Epithelial cell of proximal tubule (primary cell): Measurements from ENCODE around the gene PRSS21. TPM values are rescaled to one million over a fixed set of nuclear protein-coding genes. Genes with fewer than 3 reads are reported as not detected.

ENCODE experiments used
- DNase-seq: peaks from one replicate; pipeline ENCODE4 v3.0.0-alpha.2; 2011; ENCODE audit warnings: low read depth
- H3K4me3 ChIP-seq: 2 replicates; pipeline ENCODE4 v1.5.1; 2011; ENCODE audit warnings: low read depth, mild to moderate bottlenecking, low read length
- total RNA-seq: library from RNA; depleted of rRNA; stranded (reverse); fragments of >200 nt; gene quantifications from 2 replicates; pipeline ENCODE4 v1.2.3, GENCODE V29; 2015
- TF ChIP-seq, protein P1 (sequence below): conservative IDR thresholded peaks from 2 replicates; pipeline ENCODE4 v1.5.1; 2012; ENCODE audit warnings: low read depth, mild to moderate bottlenecking, low read length

Gene PRSS21
- total RNA-seq, 1 donor from 2014 or later = 4.6 TPM

DNA sequence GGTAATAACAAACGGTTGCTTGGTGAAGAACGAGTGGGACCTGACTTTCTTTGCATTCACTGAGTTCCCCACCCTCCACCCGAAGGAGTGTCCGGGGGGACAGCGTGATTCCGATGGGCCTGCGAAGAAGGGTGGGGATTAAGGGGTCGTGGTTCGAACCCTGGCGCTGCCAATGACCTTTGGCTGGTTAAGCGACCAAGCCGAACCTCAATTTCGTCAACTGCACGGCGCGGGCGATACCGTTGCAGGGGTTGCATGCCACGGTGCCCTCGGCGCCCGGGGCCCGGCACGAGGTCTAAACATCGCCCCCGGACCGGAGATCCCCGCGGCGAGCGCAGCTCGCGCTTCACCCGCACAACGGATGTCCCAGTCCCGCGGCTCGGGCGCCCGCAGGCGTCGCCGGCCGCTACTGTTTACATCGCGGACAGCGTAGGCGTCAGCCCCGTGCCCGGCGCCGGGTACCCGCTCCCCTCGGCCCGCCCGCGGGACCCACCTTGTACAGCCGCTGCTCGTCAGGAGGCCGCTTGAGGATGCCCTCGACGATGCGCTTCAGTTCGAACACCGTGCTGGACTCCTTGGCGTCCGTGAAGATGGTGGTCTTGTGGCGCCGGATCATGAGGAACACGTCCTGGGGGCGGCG is 40.4 kb upstream of the PRSS21 start:
- TF ChIP-seq, protein P1, sequence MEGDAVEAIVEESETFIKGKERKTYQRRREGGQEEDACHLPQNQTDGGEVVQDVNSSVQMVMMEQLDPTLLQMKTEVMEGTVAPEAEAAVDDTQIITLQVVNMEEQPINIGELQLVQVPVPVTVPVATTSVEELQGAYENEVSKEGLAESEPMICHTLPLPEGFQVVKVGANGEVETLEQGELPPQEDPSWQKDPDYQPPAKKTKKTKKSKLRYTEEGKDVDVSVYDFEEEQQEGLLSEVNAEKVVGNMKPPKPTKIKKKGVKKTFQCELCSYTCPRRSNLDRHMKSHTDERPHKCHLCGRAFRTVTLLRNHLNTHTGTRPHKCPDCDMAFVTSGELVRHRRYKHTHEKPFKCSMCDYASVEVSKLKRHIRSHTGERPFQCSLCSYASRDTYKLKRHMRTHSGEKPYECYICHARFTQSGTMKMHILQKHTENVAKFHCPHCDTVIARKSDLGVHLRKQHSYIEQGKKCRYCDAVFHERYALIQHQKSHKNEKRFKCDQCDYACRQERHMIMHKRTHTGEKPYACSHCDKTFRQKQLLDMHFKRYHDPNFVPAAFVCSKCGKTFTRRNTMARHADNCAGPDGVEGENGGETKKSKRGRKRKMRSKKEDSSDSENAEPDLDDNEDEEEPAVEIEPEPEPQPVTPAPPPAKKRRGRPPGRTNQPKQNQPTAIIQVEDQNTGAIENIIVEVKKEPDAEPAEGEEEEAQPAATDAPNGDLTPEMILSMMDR = no peak
- H3K4me3 ChIP-seq = peak overlapping the region; percentile 78
- no peak for DNase-seq

DNA sequence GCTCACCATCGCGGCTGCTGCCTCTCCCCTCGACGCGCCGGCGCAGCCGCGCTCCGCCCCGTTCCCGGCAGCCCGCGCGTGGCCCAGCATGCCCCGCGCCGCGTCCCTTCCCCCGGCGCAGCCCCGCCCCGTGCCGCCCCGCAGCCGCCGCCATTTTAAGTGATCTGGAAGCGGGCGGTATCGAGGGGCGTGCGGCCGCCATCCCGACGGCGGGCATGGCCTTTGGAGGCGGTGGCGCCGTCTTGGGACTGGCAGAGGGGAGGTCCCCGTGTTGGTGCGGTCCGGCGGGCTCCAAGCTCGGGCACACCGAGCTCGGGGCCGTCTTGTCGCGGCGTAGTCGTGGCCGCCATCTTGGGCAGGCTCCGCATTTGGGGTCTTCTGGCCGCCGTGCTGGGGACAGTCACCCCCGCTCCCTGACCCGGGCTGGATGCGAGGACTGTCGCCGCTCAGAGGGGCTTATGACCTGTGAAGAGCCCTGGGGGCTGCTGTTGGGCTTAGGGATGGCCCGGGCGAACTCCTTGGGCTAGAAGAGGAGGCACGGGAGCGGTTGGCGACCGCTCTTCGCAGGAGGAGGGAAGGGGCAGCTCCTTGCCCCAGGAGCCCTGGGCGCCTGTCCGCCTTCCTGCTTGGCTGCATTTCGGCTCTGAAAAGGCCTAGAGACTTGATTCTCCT is 39.7 kb upstream of the PRSS21 start, which contains the start of gene ELOB:
ELOB (minus strand) TSS at position 50 of the 672 bp plus-strand sequence; CDS start at position 9, 41 bp downstream.
- H3K4me3 ChIP-seq = peak within 1 kb of the TSS; percentile 78
- TF ChIP-seq, protein P1 = no peak
- no peak for DNase-seq

DNA sequence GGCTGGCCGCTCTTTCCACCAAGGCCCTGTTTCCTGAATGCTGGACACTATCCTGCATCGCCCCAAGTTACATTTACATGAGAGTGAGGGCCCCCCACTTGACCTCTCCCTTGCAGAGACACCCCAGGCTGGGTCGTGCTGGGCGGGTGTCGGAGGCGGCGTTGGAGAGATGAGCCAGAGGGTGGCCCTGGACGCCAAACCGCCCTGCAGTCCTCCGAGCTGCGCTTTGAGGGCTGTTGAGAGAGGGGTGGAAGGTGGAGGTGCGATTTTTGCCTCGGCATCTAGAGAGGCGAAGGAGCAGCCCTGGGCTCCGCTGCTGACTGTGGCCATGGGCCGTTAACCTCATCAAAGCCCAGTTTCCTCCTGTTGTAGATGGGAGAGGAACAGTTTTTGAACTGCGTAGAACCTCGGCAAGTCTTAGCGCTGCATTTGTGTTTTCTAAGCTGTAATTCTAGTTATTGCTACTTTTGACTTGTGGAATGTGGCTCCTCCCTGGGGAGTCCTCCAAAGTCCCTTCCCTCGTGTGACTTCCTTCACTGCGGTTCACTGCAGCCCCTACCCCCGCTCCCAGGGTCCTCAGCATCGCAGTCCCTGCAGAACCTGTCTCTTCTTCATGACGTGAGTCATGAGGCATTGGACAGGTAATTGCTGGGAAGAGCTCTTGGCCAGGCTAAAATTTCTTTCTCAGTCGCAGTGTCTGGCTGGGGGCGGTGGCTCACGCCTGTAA is 39.0 kb upstream of the PRSS21 start:
- DNase-seq = no peak
- TF ChIP-seq, protein P1 = no peak

DNA sequence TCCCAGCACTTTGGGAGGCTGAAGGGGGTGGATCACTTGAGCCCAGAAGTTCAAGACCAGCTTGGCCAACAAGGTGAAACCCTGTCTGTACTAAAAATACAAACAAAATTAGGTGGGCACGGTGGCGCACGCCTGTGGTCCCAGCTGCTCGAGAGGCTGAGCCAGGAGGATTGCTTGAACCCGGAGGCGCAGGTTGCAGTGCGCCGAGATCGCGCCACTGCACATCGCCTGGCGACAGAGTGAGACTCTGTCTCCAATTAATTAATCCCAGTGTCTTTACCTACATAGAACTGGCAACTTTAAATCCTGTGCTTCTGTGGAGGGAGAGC is 38.4 kb upstream of the PRSS21 start:
- peak overlapping the region; percentile 69 for H3K4me3 ChIP-seq
- TF ChIP-seq, protein P1 = no peak
- DNase-seq = no peak

More for the DNA sequence above, 39.0 kb upstream of the PRSS21 start:
- H3K4me3 ChIP-seq = peak overlapping the region; percentile 69

DNA sequence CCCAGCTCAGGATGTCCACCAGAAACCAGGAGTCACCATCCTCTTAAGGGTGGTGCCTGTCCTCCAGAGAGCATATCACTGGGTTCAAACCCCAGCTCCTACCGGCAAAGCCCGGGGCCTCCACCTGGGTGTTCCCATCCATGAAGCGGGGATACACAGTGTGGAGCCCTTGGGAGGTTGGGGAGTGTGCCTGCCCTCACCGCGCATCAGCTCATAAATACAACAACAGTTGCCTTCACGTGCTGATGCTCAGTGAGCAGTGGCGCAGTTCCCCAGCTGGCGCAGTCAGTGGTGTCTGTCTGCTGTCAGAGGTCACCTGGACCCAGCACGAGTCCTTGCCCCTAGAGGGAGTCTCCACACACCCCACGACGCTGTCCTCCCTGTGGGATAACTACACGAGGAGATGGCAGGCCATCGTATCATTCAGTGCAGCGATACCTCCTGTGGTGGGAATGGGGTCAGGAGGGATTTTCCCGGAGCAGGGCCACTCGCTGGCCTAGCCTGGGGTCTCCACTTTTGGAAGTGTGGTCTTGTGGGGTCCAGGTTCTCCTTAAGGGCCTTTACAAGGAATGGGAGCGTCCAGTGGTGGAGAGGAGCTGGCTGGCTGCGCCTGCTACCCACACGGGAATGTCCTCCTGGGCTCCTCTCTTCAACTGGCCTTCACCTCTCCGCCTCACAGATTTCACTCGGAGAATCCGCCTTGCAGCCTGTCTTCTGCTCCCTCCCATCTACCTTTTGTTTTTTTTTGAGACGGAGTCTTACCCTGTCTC is 37.7 kb upstream of the PRSS21 start:
- DNase-seq = no peak
- TF ChIP-seq, protein P1 = no peak

DNA sequence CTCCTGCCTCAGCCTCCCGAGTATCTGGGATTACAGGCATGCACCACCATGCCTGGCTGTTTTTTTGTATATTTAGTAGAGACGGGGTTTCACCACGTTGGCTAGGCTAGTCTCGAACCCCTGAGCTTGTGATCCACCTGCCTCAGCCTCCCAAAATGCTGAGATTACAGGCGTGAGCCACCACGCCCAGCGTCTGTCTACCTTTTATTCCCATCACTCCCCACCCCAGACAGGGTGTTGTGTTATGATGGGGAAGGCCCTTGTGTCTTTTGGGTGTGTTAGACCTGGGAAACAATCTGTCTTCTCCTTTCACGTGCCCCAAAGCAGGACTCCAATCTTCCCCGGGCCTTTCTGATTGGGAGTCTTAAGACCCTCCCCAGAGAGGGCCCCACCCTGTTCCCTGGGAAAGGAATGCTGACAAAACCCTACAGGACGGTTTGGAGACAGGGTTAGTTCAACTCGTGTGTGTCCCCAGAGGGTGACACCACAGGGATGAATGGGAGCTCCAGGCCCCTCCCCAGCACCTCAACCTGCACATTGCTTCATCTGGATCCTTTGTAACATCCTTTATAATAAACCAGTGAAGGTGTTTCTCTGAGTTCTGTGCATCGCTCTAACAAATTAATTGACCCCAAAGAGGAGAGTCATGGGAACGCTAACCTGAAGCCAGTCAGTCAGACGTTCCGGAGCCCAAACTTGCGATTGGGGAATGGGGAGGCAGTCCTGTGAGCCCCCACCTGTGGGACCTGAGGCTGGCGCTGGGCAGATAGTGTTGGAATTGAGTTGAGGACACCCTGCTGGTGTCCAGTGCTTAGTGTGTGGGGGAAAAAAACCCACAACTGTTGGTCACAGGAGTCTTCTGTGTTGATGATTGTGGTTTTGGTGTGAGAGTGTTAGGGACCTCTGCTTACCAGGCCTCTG is 36.8 kb upstream of the PRSS21 start:
- no peak overlapping the region for H3K4me3 ChIP-seq
- no peak for DNase-seq
- TF ChIP-seq, protein P1 = no peak

More for the DNA sequence above, 37.7 kb upstream of the PRSS21 start:
- no peak overlapping the region for H3K4me3 ChIP-seq
